Measurements from ENCODE around the gene COPS7A. TPM values are rescaled to one million over a fixed set of nuclear protein-coding genes. Genes with fewer than 3 reads are reported as not detected.
A peak's percentile ranks its signal among the peaks of the same experiment; 100 is the strongest.

Gene COPS7A
- total RNA-seq, 1 donor: 86.0 TPM

DNA sequence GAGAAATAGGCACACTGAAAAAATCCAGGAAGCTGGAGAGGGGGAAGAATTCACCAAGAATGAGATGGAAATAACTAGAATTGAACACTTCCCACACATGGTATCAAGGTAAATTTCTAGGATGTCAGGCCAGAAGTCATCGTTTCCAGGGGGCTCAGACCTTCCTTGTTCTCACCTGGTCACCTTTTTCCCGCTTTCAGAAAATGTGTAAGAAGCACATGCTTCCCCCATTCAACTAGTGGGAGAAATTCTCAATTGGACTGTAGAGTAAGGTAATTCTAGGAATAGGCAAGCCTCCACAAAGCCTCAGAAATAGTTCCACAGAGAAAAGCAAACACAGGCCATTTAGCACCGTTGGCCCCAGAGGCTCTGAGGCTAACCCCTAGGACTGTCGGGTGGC, 39.5 kb downstream of the COPS7A start:
- peak overlapping the region; percentile 44 for H3K4me3 ChIP-seq (ENCODE audit: low read depth, low read length)
- TF ChIP-seq, protein P1, sequence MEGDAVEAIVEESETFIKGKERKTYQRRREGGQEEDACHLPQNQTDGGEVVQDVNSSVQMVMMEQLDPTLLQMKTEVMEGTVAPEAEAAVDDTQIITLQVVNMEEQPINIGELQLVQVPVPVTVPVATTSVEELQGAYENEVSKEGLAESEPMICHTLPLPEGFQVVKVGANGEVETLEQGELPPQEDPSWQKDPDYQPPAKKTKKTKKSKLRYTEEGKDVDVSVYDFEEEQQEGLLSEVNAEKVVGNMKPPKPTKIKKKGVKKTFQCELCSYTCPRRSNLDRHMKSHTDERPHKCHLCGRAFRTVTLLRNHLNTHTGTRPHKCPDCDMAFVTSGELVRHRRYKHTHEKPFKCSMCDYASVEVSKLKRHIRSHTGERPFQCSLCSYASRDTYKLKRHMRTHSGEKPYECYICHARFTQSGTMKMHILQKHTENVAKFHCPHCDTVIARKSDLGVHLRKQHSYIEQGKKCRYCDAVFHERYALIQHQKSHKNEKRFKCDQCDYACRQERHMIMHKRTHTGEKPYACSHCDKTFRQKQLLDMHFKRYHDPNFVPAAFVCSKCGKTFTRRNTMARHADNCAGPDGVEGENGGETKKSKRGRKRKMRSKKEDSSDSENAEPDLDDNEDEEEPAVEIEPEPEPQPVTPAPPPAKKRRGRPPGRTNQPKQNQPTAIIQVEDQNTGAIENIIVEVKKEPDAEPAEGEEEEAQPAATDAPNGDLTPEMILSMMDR (IDR thresholded peaks at IDR 0.05; ENCODE audit: insufficient read depth, low read length): no peak
- no peak for DNase-seq (ENCODE audit: low read depth)

DNA sequence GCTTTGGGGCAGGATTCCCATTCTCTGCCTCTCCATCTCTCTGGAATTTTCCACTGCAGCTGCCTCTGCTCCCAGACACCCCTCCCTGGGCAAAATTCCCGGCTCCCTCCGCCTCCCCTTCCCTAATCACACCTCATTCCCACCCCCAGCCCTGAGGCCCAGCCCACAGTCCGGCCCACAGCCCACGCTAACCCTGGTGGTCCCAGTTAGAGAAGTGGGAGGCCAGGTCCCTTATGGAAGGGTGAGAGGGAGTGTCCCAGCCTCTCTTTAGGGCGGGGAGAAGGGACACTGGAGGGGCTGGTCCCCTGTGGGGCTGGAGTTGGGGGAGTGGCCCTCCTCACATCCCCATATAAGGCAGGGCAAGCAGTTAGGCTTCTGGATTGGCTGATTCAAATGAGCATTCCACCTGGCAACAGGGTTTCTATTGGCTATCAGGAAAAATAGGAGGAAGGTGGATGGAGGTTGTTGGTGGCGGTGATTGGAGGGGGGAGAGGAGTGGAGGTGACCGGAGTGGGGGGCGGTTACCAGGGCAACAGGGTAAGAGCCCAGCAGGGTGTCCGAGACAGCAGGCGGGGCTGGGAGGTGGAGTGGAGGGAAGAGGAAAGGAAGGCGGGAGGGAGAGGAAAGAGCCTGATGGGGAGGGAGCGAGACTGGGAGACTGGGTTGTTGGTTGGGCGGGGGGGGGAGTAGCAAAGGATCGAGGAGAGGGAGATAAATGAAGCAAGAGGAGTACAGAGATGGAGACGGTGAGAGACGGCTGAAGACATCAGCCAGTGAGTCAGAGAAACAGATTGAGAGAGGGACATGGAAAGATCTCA, 40.4 kb downstream of the COPS7A start:
- peak overlapping the region; percentile 50 for H3K4me3 ChIP-seq (ENCODE audit: low read depth, low read length)
- DNase-seq (ENCODE audit: low read depth): peak; percentile 98
- TF ChIP-seq, protein P1 (IDR thresholded peaks at IDR 0.05; ENCODE audit: insufficient read depth, low read length): no peak

DNA sequence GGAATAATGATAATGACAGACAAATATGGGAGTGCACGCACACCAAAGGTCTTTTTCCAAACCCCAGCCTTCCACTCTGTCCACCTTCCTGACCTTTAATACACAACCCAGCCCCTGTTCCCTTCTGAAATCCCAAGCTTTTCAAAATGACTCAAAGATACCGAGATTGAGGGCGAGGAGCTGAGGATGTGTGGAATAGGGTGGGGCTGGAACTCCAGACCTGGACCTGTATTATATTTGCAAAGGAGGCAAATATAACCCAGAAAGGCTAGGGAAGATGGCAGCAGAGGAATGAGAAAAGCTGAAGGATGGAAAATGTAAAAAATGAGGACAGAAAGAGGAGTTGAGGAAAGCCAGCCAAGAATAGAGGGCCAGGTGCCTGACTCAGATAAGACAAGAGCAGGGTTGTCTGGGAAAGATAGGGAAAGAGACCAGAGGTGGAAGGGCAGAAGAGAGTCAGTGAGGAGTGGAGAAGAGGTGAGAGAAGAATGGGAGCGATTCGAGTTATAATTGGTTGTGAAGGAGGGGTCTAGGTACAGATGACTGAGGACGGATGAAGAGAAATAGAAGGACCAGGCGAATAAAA, 41.3 kb downstream of the COPS7A start:
- TF ChIP-seq, protein P1 (IDR thresholded peaks at IDR 0.05; ENCODE audit: insufficient read depth, low read length): no peak
- no peak for DNase-seq (ENCODE audit: low read depth)
- H3K4me3 ChIP-seq (ENCODE audit: low read depth, low read length): peak overlapping the region; percentile 38

DNA sequence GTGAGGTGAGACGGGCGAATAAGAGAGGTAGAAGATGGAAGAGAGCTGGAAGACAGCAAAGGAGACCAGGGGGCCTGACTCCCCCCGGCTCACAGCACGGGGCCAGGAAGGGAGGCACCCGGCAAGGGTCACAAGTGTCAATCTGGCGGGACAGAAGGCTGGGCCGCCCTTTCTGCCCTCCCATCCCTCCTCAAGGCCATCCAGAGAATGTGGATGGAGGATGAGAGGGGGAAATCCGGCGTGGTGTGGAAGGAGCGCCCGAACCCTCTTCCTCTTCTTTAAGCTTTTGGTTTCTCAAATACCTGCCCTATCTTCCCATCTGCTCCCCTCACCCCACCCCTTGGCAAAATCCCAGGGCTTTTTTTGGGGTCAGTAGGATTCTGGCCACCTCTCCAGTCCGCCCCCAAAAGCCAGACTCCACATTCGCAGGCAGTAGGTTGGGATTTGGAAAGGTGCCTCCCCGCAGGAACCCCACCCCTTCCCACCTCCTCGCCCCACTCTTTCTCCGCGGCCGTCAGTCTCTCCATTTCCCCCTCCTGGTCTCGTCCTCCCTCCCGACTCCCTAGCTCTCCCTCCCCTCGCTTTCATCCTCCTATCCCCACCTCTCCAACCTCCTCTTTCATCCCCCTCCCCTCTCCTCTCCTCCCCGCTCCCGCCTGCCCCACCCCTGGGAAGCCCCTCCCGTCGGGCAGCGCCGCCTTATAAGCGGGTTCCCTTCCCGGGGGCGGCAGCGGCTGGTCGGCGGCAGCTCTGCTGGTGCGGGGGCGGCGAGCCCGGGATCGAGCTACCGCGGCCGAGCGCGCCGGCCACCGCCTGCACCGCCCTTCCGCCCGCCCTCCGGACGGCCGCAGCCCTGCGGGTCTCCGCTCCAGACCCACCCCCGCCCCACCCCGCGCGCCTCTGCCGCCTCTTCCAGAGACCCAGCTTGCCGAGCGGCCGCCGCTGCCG, 42.1 kb downstream of the COPS7A start, which contains the start of gene PTMS:
PTMS (plus strand) TSS at position 730 of the 948 bp plus-strand sequence. CDS start 343 bp downstream, outside the sequence.
- TF ChIP-seq, protein P1 (IDR thresholded peaks at IDR 0.05; ENCODE audit: insufficient read depth, low read length): no peak
- DNase-seq (ENCODE audit: low read depth): peak; percentile 94
- peak within 1 kb of the TSS; percentile 91 for H3K4me3 ChIP-seq (ENCODE audit: low read depth, low read length)

DNA sequence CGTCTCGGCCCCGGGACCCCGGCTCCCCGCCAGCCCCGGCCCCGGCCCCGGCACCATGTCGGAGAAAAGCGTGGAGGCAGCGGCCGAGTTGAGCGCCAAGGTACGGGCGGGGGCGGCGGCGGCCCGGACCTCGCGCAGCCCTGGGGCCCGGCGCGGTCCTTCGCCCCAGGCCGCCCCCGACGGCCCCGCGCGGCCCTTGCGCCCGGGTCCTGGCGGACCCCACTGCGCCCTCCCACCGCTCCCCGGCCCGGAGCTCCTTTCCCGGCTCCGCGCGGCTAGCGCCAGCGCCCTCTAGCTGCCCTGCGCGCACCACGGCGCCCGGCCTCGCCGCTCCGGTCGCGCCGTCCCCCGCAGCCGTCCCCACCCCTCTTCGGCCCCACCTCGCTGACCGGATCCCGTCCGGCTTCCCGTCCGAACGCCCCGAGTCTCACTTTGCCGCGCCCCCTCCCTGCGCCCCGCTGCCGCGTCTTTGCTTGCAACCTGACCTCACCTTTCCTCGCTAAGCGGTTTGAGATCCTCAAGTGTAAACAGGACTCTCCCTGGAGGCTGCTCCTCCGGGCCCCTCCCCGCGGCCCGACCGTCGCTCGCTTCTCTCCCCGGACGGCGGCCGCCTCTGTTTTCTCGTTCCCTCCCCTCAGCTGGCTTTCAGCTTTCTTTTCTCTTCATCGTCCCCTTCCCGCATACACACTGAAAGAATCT, 43.0 kb downstream of the COPS7A start:
- DNase-seq (ENCODE audit: low read depth): peak; percentile 55
- TF ChIP-seq, protein P1 (IDR thresholded peaks at IDR 0.05; ENCODE audit: insufficient read depth, low read length): peak; percentile 60
- peak overlapping the region; percentile 91 for H3K4me3 ChIP-seq (ENCODE audit: low read depth, low read length)

Data from fibroblast of the aortic adventitia (primary cell).